ENCODE measurements around the gene CTBP1.

CTBP1 gene

DNA sequence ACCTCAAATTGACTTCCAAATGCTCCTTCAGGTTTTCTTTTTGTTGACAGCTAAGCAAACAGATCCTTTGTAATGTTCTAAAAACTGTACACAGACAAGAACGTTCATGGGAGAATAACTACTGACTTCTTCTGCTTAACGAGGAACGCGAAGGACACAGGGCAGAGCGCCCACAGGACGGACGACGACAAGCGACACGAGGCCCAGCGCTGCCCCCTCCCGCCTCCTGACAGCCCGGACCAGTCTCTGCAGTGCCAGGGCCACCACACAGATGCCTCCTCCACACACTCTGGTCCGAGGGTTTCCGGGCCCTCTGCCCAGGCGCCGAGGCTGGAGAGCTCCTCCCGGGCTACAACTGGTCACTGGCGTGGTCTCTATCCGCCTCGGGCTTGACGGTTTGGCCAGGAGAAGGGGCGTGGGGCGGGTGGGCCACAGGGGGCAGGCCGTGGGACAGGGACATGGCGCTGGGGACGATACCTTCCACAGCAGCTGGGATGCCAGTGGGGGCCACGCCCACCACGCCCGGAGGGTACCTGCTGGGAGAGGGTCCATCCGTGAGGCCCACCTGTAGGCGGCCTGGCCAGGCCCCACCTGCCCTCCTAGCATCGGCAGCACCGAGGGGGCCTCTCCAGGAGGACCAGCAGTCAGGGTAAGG is 36.9 kb downstream of the CTBP1 start:
- in situ Hi-C loops (cut with MboI; ENCODE audit: low sequenced_read_pairs), result no loop called here

DNA sequence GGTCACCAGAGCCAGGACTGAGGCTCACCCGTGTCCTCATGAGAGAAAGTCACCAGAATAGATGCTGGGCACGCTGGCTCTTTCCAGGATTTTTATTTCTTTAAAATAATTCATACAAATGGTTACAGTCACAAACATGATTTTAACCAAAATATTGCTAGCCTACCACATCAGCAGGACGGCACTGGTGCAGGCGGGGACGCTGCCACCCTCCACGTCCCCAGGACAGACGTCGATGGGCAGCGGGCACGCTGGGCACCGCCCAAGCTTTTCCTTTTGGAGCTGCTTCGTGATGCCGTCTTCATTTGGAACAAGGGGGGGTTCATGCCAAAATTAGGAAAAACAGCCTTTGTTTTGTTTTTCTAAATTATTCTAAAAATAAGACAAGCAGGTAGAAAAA is 37.6 kb downstream of the CTBP1 start:
- in situ Hi-C loops (cut with MboI; ENCODE audit: low sequenced_read_pairs), result no loop called here

DNA sequence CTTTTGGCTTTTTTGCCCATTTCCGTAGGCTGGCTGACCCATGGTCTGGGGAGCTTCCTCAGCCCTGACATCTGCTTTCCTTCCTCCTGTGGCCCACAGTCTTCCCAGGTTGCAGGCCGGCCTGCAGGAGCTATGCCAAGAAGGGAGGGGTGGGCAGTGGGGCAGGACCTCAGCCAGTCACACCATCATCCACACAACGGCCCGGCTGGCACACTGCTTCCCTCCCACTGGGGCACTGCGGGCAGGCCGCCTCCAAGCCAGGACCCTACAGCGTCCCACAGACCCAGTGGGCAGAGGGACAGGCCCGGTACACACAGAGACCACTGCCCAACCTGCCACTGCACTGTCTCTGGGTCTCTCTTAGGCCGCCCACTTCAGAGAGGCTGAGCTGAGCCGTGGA is 38.0 kb downstream of the CTBP1 start:
- in situ Hi-C loops (cut with MboI; ENCODE audit: low sequenced_read_pairs), result no loop called here

DNA sequence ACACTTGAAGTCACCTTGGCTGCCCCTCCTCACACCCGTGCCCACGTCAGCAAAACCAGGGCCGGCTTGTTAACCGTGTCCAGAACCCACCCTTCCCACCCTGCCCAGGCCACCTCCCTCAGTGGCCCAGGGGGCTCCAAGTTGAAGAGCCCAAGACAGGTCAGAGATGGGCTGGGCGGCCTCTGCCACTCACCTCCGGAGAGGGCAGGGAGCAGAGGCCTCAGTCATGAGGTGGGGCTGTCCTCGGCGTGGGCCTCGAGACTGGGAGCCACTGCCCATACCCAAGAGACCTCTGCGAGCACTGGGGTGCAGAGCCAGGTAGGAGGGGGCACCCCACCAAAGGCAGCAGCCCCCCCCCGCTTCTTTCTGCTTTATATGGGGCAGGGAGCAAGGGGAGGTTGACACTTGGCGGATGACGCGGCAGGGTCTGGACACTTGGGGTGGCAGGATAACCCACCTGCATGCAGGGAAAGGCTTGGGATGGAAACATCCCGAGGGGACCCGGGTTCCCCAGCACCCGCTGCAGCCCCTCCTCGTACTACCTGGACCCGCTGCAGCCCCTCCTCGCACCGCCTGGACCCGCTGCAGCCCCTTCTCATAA is 38.6 kb downstream of the CTBP1 start:
- in situ Hi-C loops (cut with MboI; ENCODE audit: low sequenced_read_pairs), result no loop called here

DNA sequence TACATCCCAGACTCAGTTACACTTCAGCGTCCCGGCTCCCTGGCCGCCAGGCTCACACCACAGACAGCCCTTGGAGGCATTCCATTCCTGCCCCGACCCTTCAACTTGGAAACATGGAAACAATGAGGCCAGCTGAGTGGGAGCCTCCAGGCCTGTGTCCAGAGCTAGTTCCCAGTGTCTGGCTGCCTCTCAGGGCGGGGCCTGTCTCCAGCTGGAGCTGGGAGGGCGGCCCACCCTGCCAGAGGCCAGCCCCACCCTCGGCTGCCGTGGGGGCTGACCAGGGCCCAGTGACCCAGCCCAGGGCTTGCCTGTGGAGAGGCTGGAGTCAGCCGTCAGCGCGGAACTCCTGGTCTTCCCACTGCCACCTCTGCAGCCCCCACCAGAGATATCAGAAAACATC is 39.1 kb downstream of the CTBP1 start:
- in situ Hi-C loops (cut with MboI; ENCODE audit: low sequenced_read_pairs), result no loop called here

DNA sequence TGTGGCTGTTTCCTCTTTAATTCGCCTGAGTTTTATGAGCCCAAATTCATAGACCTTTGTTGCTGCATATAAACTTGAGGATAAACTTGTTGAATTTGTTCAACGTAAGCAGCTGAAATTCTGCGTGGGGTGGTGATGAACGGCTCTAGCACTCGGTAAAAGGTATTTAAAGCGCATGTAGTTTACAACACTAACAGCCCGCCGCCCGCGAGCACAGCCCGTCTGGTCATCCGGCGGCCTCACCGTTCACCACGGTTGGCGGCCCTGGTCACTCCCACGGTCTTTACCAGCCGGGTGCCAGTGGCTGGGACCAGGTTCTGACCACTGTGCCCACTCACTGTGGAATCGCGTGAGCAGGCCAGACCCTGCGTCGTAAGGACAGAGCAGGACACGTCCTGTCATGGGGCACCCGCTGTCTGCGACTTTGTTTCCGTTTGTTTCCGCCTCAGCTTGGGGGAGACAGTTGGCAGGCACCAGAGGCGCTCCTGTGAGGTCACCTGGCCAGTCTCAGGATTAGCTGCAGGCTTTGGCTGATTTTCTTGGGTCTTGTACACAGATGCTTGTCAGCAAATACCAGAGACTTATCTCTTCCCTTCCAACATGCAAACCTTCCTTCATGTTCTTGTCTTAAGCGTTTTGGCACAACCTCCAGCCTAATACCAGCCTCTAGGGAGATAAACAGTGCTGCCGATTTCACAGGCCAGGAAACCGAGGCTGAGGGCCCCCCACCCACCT is 39.8 kb downstream of the CTBP1 start:
- in situ Hi-C loops (cut with MboI; ENCODE audit: low sequenced_read_pairs), result no loop called here

DNA sequence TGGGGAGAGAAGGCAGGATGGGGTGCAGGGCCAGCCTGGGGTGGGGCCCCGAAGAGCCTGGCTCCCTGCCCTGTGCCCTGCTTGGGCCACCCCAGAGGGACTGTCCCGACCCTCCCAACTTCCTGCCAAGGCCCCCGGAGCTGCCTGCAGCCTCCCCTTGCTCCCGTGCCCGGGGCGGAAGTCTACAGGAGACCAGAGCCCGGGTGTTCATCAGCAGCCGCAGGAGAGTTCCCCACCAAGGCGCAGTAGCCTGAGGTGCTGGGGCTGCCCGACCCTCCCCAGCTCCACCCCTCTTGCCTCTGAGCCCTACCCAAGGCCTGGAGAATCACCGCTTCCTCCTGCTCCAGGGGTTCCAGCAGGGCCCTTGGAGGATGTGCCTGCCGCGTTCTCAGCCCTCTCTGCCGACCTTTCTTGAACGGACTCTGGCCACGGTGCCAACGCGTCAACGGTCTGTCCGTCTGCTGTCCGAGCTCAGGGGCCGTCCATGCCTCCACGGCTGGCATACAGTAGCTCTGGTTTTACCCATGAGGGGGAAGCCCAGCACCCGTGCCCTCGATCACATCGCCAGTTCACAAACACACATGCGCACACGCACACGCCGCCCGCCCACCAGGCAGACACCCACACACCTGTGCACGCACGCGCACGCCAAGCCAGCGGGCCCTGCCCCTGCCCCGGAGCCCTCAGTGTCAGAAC is 40.5 kb downstream of the CTBP1 start:
- in situ Hi-C loops (cut with MboI; ENCODE audit: low sequenced_read_pairs), result no loop called here

DNA sequence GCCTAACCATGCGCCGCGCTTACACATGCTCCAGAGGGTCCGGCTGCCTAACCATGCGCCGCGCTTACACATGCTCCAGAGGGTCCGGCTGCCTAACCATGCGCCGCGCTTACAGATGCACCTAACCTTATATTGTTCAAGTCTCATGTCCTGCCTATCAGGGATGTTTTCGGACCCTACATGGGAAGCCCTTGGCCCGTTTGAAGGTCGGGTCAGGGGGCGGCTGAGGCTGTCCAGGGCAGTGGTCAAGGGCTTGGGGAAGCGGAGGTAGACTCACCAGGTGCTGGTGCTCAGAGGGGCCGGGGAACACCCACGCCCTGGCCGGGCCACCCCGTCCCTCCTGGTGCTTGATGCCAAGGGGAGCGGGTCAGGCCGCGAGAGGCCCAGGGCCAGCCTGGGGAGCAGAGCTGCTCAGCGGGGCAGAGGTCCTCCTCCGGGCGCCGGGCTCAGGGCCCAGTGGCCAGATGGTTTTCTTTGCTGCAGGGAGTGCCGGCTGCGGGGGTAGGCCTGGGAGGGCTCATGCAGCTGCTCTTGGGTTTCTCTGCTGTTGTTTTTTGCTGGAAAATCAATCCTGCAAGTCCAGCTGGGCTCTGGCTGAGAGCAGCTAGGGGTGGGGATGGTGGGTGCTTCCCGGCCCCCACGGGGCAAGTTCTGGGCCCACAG is 41.2 kb downstream of the CTBP1 start:
- in situ Hi-C loops (cut with MboI; ENCODE audit: low sequenced_read_pairs), result no loop called here

DNA sequence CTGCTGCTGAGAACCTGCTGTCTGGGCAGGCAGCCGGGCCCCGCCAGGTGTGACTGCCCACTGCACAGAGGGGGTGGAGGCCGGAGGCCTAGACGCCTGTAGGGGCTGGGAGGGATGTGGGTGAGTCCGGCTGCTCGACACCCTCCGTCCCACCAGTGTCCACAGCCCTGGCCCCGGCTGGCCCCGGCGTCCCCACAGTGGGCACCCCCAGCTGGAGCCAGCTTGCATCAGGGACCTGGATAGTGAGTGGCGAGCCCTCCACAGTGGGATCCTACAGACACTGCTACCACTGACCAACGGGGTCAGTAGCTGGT is 41.8 kb downstream of the CTBP1 start:
- in situ Hi-C loops (cut with MboI; ENCODE audit: low sequenced_read_pairs), result no loop called here

DNA sequence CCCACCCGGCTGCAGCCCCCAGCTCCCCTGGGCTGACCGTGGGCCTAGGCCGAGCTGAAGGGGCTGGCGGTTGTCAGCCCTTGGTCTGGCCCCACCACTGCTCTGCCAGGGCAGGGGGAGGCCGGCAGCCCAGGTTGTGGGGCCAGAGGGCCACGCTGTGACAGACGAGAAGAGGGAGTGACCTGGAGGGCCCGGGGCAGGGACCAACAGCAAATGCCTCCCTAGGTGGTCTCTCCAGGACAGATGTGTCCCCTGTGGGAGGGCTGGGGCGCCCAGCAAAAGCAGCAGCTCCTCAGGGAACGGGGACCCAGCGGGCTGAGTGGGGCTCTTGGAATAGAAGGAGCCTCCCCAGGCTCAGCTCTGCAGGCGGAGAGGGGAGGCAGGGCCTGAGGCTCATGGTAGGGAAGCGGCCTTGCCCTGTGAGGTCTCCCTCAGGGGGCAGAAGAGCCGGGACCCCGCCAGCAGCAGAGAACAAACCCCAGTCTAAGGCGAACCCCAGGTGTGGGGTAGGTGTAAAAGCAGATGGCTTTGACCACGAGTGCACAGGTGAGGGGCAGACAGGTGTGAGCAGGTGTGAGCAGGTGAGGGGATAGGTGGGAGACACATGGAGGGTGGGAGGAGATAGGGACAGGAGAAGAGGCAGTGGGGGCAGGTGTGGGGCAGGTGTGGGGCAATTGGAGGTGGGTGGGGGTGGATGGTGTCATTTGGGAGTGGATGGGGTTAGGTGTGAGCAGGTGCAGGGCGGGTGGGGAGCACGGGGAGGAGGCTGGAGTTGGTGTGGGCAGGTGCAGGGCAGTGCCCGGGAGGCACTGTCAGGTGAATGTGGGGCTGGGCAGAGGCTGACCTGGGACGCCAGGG is 42.4 kb downstream of the CTBP1 start:
- in situ Hi-C loops (cut with MboI; ENCODE audit: low sequenced_read_pairs), result no loop called here

DNA sequence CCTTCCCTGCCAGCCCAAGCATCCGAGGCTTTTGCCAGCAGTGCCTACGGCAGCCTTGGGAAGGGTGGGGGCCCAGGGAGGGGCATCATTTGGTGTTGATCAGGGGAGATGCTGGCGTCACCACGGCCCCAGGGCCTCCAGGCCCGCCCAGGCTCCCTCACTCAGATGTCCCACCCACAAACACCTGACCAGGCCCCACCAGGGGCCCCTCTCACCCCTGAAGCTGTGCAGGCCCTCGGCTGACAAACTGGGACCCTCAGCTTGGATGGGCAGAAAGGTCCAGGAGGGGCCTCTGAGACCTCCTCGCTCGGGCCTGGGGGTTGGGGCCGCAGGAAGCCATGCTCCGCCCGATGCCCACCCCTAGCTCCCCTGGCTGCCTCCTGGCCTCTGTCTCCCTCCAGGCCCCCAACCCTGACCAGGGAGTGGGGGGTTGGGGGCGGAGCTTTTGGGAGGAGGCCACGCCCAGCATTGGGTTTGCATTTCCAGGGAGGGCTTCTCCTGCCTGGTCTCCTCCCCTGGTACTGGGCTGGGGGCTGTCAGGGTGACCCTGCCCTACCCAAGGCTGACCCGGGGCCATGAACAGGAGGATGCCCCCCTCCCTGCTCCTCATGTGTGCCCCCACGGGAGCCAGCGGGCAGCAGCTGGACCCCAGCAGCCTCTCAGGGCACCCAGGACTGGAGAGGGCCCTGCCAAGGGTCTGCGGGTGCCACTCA is 43.2 kb downstream of the CTBP1 start:
- in situ Hi-C loops (cut with MboI; ENCODE audit: low sequenced_read_pairs), result no loop called here

DNA sequence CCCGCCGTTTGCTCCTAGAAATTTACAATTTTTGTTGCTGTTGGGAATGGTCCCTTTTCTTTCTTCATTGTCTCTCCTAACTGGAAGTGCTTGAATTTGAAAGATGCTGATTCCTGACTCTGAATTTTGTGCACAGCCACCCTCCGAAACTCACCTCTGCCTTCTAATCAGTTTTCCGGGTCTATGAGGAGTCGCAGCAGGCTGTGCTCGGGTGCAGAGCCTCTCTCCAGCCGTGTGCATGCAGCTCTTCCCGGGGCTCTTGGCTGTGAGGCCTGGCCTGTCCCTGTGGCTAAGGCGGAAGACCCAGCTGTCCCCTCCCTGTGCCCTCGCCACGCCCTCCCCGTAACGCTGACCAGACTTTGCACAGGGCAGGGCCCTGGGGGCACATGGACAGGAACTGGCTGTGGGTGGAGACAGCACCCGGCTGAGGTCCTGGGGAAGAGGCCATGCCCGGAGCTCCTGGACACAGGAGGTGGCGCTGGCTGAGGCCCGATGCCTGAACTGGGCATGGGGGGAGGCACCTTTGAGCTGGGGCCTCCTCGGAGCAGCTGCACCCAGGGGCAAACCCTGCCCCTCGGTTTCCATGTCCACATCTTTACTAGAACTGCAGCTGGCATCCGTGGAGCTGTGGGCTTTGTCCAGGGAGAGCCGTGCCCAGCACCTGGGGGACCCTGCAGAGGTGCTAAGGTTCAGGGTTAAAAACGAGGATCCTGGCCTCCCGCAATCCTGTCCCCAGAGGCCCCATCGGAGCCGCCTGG is 43.9 kb downstream of the CTBP1 start:
- in situ Hi-C loops (cut with MboI; ENCODE audit: low sequenced_read_pairs), result no loop called here

DNA sequence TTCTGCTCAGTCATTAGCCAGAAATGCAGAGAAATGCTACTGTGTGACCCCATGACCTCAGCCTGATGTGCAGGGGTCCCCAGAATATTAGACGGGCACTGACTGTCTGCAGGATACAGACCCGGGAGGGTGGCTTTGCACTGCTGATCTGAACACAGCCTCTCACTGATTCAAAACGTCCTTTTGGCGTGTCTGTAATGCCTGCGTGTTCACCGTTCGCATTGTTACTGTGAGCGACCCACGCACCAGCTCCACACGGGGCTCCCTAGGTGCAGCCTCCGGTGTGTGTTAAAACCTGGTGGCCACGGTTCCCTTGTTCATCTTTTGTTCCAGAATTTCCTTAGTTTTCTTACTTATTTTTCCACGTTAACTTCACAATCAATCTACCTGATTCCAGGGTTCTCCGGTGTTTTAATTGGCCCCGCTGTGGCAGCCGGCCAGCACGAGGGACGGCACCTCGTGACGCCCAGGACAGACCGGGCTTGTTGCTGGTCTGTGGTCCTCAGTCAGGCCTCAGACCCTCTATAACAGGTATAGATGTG is 44.6 kb downstream of the CTBP1 start:
- in situ Hi-C loops (cut with MboI; ENCODE audit: low sequenced_read_pairs), result no loop called here

DNA sequence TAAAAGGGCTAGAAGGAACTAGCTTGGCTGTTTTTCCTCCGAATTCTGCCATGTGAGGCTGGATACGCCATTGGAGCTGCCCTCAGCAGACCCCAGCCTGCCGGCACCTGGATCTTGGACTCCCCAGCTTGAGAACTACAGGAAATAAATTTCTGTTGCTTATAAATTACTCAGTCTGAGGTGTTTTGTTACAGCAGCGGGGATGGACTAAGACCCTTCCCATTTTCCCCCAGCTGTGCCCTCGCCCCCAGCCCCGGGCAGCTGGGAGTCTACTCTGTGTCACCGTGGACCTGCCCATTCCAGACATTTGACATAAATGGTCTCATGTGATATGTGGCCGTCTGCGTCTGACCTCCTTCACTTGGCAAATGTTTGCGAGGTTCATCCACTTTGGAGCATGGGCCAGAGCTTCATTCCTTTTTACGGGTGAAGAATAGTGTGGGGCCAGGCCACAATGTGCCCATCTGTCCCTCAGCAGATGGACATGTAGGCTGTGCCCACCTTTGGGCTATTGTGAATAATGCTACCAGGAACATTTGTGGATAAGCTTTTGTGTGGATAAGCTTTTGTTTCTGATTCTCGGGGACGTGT is 45.8 kb downstream of the CTBP1 start:
- in situ Hi-C loops (cut with MboI; ENCODE audit: low sequenced_read_pairs), result no loop called here

DNA sequence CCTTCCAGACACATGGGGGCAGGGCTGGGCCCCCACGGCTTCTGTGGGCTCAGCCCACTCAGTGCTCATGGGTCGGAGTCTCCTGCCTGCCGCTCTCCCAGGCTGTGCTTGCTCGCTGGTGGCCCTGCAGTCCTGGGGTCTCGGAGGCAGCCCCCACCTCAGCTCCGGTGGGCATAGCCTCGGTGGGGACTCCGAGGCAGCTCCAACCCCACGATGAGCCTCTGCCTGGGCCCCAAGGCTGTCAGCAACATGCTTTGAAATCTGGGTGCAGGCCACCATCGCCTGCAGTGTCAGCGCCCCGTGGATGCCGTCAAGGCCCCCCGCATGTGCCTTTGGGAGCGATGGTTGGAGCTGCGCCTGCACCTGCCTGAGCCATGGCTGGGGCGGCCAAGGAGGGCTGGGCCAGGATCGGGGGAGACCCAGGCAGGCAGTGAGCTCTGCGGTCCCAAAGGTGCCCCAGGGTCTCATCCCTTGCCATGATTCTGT is 46.4 kb downstream of the CTBP1 start:
- in situ Hi-C loops (cut with MboI; ENCODE audit: low sequenced_read_pairs), result no loop called here

DNA sequence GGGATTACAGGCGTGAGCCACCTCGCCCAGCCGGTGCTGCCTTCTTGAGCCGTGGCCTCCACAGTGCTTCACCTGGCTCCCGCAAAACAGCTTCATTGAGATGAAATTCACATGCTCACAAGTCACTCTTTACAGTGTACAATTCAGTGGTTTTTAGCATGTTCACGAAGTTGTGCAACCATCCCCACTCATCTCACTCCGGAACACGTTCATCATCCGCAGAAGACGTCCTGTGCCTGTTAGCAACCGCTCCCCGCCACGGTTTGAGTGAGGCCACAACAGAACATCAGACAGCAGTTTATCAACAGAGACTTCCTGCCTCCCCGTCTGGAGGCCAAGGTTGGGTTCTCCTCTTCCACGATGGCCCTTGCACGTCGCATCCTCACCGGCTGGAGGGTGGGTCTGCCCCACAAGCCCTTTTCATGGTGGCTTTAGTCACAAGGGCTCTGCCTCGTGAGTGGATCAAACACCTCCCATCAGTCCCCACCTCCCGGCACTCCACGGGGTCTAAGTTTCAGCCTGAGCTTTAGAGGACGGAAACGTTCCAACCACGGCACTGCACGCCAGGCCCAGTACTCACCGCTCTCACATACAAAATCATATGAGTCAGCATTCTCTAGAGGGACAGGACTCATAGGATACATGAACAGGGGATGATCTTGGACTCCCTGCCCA is 46.9 kb downstream of the CTBP1 start:
- in situ Hi-C loops (cut with MboI; ENCODE audit: low sequenced_read_pairs), result no loop called here

DNA sequence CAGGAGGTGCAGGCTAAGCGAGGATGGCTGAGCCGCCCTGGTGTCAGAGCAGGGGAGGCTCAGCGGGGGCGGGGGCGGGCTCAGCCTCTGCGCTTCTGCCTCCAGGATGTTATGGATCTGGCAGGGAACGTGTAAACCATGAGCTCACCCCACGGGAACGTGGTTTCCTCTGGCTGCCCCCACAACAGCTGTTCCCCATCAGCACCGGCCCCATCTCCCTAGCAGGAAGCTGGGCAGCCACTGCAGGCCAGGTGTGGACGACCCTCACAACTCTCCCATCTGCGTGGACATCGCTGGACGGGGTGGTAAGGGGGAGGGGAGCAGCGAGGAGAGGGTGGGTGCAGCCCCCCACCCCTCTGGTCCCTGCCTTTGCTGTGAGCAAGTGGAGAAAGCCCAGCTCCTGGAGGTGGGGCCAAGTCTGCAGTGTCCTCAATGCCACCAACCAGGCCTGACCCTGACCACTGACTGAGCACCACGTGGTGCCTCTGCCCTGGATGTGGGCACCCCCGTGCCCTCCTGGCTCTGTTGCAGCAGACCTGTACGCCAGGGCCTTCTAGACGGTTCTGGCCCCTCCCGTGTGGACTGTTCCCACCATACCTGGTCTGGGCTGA is 48.4 kb downstream of the CTBP1 start:
- in situ Hi-C loops (cut with MboI; ENCODE audit: low sequenced_read_pairs), result no loop called here
